ENCODE results near the gene DUSP6.

The DUSP6 gene

GRCh38 chr12:89372584-89373370 is 20.5 kb upstream of the DUSP6 start:
- TF ChIP-seq TAF1 (IDR thresholded peaks at IDR 0.05; ENCODE audit: borderline replicate concordance, low read depth, low read length) (no peak), POLR2AphosphoS5 (IDR thresholded peaks at IDR 0.05; ENCODE audit: low read depth, low read length) (no peak), POLR2A (IDR thresholded peaks at IDR 0.05; ENCODE audit: low read depth, low read length) (no peak)
- no peak for FAIRE-seq
- DNase-seq (ENCODE audit: insufficient read length) = no peak

GRCh38 chr12:89370850-89371249 is 18.5 kb upstream of the DUSP6 start:
- no peak for DNase-seq (ENCODE audit: insufficient read length)
- TF ChIP-seq POLR2A (IDR thresholded peaks at IDR 0.05; ENCODE audit: low read depth, low read length) = no peak
- no peak for TF ChIP-seq POLR2AphosphoS5 (IDR thresholded peaks at IDR 0.05; ENCODE audit: low read depth, low read length)
- TF ChIP-seq TAF1 (IDR thresholded peaks at IDR 0.05; ENCODE audit: borderline replicate concordance, low read depth, low read length) = no peak
- no peak for FAIRE-seq

GRCh38 chr12:89370421-89370831 is 18.1 kb upstream of the DUSP6 start:
- DNase-seq (ENCODE audit: insufficient read length) = no peak
- TF ChIP-seq POLR2AphosphoS5 (IDR thresholded peaks at IDR 0.05; ENCODE audit: low read depth, low read length) (no peak), TAF1 (IDR thresholded peaks at IDR 0.05; ENCODE audit: borderline replicate concordance, low read depth, low read length) (no peak), POLR2A (IDR thresholded peaks at IDR 0.05; ENCODE audit: low read depth, low read length) (no peak)
- no peak for FAIRE-seq

GRCh38 chr12:89369166-89369565 is 16.9 kb upstream of the DUSP6 start:
- FAIRE-seq = no peak
- TF ChIP-seq POLR2A (IDR thresholded peaks at IDR 0.05; ENCODE audit: low read depth, low read length) (no peak), TAF1 (IDR thresholded peaks at IDR 0.05; ENCODE audit: borderline replicate concordance, low read depth, low read length) (no peak), POLR2AphosphoS5 (IDR thresholded peaks at IDR 0.05; ENCODE audit: low read depth, low read length) (no peak)
- no peak for DNase-seq (ENCODE audit: insufficient read length)

GRCh38 chr12:89368391-89368790 is 16.1 kb upstream of the DUSP6 start:
- TF ChIP-seq POLR2AphosphoS5 (IDR thresholded peaks at IDR 0.05; ENCODE audit: low read depth, low read length) (no peak), POLR2A (IDR thresholded peaks at IDR 0.05; ENCODE audit: low read depth, low read length) (no peak), TAF1 (IDR thresholded peaks at IDR 0.05; ENCODE audit: borderline replicate concordance, low read depth, low read length) (no peak)
- no peak for DNase-seq (ENCODE audit: insufficient read length)

GRCh38 chr12:89366676-89367364 is 14.5 kb upstream of the DUSP6 start:
- TF ChIP-seq POLR2A (IDR thresholded peaks at IDR 0.05; ENCODE audit: low read depth, low read length) (no peak), TAF1 (IDR thresholded peaks at IDR 0.05; ENCODE audit: borderline replicate concordance, low read depth, low read length) (no peak), POLR2AphosphoS5 (IDR thresholded peaks at IDR 0.05; ENCODE audit: low read depth, low read length) (no peak)
- no peak for DNase-seq (ENCODE audit: insufficient read length)
- no peak for FAIRE-seq

More at GRCh38 chr12:89368391-89368790, 16.1 kb upstream of the DUSP6 start:
- no peak for FAIRE-seq

- DNase-seq (ENCODE audit: insufficient read length) (no peak), FAIRE-seq (no peak)
- TF ChIP-seq POLR2AphosphoS5 (IDR thresholded peaks at IDR 0.05; ENCODE audit: low read depth, low read length) (no peak), TAF1 (IDR thresholded peaks at IDR 0.05; ENCODE audit: borderline replicate concordance, low read depth, low read length) (no peak), POLR2A (IDR thresholded peaks at IDR 0.05; ENCODE audit: low read depth, low read length) (no peak)
Observed at GRCh38 chr12:89364631-89365030, 12.3 kb upstream of the DUSP6 start.

- FAIRE-seq (no peak), DNase-seq (ENCODE audit: insufficient read length) (no peak)
- TF ChIP-seq TAF1 (IDR thresholded peaks at IDR 0.05; ENCODE audit: borderline replicate concordance, low read depth, low read length) (no peak), POLR2A (IDR thresholded peaks at IDR 0.05; ENCODE audit: low read depth, low read length) (no peak), POLR2AphosphoS5 (IDR thresholded peaks at IDR 0.05; ENCODE audit: low read depth, low read length) (no peak)
Observed at GRCh38 chr12:89364058-89364457, 11.8 kb upstream of the DUSP6 start.

- DNase-seq (ENCODE audit: insufficient read length) (no peak), FAIRE-seq (no peak)
- TF ChIP-seq POLR2A (IDR thresholded peaks at IDR 0.05; ENCODE audit: low read depth, low read length) = no peak
- no peak for TF ChIP-seq POLR2AphosphoS5 (IDR thresholded peaks at IDR 0.05; ENCODE audit: low read depth, low read length)
- no peak for TF ChIP-seq TAF1 (IDR thresholded peaks at IDR 0.05; ENCODE audit: borderline replicate concordance, low read depth, low read length)
Observed at GRCh38 chr12:89363582-89363981, 11.3 kb upstream of the DUSP6 start.

GRCh38 chr12:89363084-89363483 is 10.8 kb upstream of the DUSP6 start:
- TF ChIP-seq TAF1 (IDR thresholded peaks at IDR 0.05; ENCODE audit: borderline replicate concordance, low read depth, low read length) (no peak), POLR2AphosphoS5 (IDR thresholded peaks at IDR 0.05; ENCODE audit: low read depth, low read length) (no peak), POLR2A (IDR thresholded peaks at IDR 0.05; ENCODE audit: low read depth, low read length) (no peak)
- FAIRE-seq (no peak), DNase-seq (ENCODE audit: insufficient read length) (no peak)

GRCh38 chr12:89359615-89360014 is 7.3 kb upstream of the DUSP6 start:
- TF ChIP-seq POLR2A (IDR thresholded peaks at IDR 0.05; ENCODE audit: low read depth, low read length) (no peak), POLR2AphosphoS5 (IDR thresholded peaks at IDR 0.05; ENCODE audit: low read depth, low read length) (no peak), TAF1 (IDR thresholded peaks at IDR 0.05; ENCODE audit: borderline replicate concordance, low read depth, low read length) (no peak)
- no peak for FAIRE-seq
- DNase-seq (ENCODE audit: insufficient read length) = no peak

- no peak for TF ChIP-seq POLR2A (IDR thresholded peaks at IDR 0.05; ENCODE audit: low read depth, low read length)
- no peak for TF ChIP-seq POLR2AphosphoS5 (IDR thresholded peaks at IDR 0.05; ENCODE audit: low read depth, low read length)
- no peak for TF ChIP-seq TAF1 (IDR thresholded peaks at IDR 0.05; ENCODE audit: borderline replicate concordance, low read depth, low read length)
- FAIRE-seq (no peak), DNase-seq (ENCODE audit: insufficient read length) (no peak)
Observed at GRCh38 chr12:89358805-89359204, 6.5 kb upstream of the DUSP6 start.
